ENCODE data around the gene CPED1. TPM values are rescaled to one million over a fixed set of nuclear protein-coding genes. Genes with fewer than 3 reads are reported as not detected.
"Not testable (repeated sequence)": the region's sequence is repeated elsewhere in the genome, so short reads cannot be mapped to it uniquely, and the experiment has no call there.

The CPED1 gene
- total RNA-seq, 1 donor from 2014 or later, result 32.3 TPM

- DNase-seq, result no peak
Measured at GRCh38 chr7:120996988-120997345, 8.5 kb downstream of the CPED1 start.

DNA sequence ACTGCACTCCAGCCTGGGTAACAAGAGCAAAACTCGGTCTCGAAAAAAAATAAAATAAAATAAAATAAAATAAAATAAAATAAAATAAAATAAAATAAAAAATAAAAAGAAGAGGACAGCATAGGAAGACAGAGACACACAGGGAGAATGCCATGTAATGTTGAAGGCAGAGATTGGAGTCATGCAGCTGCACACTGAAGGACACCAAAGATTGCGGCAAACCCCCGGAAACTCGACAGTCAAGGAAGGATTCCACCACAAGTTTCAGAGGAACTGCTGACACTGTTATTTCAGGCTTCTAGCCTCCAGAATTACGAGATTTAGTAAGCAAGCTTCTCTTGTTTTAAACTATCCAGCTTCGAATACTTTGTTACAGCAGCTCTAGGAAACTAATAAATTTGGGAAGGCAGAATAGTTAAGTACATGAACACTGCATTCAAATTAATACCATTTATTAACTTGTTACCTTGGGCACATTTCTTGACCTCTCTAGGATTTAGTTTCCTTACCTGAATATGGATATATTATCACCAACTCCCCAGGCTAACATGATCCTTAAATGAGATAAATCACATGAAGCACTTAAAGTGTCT, 9.5 kb downstream of the CPED1 start:
- no peak for DNase-seq

GRCh38 chr7:120998520-120998919, 10.0 kb downstream of the CPED1 start:
- no peak for DNase-seq

GRCh38 chr7:120998996-120999565, 10.6 kb downstream of the CPED1 start:
- no peak for DNase-seq

- DNase-seq, result peak; percentile 56
Measured at GRCh38 chr7:121000081-121000983, 11.8 kb downstream of the CPED1 start.

GRCh38 chr7:121001234-121001906, 12.9 kb downstream of the CPED1 start:
- no peak for DNase-seq

GRCh38 chr7:121002048-121002756, 13.7 kb downstream of the CPED1 start:
- DNase-seq, result no peak

DNA sequence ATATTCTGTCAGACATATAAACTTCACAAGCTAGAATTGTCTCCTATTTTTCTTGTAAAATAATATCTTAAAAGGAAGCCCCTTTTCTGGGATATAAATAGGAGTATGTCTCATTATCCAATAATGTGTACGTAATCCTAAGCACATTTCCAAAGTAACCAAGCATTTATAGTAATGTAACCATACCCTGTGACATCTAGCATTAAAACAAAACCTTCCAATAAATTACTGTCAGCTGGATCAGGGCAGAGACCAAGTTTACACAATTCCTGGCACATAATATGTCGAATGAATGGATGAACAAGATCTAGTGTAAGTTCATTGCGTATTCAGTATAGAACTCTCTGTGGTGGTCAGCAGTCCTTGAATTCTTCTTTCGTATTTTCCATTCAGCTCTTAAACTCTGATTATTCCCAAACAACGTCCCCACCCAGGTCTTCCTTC, 14.3 kb downstream of the CPED1 start:
- DNase-seq, result no peak

- DNase-seq, result no peak
Measured at GRCh38 chr7:121003986-121004685, 15.6 kb downstream of the CPED1 start.

DNA sequence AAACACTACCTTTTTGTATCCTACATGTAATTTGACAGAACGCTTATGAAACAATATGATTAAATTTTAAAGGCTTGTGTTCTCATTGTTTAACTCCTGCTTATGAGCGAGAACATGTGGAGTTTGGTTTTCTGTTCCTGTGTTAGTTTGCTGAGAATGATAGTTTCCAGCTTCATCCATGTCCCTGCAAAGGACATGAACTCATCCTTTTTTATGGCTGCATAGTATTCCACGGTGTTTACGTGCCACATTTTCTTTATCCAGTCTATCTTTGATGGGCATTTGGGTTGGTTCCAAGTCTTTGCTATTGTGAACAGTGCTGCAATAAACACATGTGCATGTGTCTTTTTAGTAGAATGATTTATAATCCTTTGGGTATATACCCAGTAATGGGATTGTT, 16.5 kb downstream of the CPED1 start:
- DNase-seq, result not testable (repeated sequence)

GRCh38 chr7:121005996-121006584, 17.6 kb downstream of the CPED1 start:
- no peak for DNase-seq

DNA sequence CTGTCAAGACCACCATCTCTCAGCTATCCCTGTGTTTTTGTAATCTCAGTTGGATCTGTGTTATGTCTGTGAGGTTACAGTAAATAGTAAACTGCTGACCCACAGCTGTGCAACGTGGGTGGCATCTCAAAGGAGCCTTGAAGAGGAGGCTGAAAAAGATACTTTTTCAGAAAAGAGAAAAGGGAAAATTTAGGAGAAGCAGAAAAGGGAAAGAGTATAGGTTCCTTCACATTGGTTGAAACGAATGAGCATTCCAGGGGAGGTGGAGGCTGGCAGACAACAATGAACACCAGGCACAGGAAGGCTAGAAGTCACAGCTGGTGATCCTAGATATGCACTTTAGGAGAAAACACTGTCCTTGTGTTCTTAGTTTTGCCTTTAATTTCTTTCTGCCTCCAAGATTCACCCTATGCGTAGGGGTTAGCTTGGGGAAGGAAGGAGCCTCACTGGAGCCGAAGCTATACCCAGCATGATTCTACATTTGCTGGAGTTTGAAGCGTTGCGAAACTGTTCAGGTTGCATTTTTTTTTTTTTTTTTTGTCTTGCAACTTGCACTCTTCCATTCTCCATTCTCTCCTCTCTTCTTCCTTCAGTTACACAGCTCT, 18.3 kb downstream of the CPED1 start:
- DNase-seq, result peak; percentile 49

- DNase-seq, result no peak
Measured at GRCh38 chr7:121008816-121009215, 20.3 kb downstream of the CPED1 start.

- no peak for DNase-seq
Measured at GRCh38 chr7:121011401-121011800, 22.9 kb downstream of the CPED1 start.

- DNase-seq, result no peak
Measured at GRCh38 chr7:121012170-121012874, 23.8 kb downstream of the CPED1 start.

- DNase-seq, result no peak
Measured at GRCh38 chr7:121012919-121013318, 24.4 kb downstream of the CPED1 start.

DNA sequence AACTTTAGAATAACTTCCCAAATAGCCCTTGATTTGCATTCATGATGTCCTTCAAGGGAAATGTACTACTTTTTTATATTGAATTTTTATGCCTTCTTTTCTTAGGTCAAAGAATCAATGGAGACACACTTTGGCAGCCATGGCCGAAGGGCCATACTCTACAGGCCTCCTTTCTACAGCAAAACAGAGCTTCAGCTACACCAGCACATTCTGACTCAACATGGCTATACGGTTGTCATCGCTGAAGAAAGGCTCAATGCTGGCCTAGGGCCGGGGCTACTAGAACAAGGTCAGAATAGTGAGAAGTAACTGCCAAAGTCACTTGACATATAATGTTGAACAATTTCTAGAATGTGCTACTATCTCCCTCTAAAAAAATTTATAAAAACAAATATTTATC, 27.0 kb downstream of the CPED1 start:
- no peak for DNase-seq

DNA sequence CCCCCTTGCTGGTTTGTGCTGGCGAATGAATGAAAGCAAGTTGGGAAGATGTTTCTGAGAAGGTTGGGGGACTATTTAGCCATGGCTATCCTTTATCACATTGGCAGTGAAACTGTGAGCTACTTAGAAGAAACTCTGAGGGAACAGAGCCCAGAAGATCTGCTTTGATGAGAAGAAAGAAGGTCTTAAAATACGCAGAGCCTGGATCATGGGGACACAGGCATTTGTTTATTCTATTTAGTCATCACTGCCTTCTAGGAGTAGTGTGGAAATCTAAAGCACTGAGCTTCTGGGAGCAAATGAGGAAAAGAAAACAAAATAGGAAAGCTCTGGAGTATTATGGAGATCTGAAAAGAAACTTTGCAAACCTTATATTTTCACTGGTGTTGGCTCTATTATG, 28.5 kb downstream of the CPED1 start:
- no peak for DNase-seq

- no peak for DNase-seq
Measured at GRCh38 chr7:121017586-121017985, 29.1 kb downstream of the CPED1 start.

DNA sequence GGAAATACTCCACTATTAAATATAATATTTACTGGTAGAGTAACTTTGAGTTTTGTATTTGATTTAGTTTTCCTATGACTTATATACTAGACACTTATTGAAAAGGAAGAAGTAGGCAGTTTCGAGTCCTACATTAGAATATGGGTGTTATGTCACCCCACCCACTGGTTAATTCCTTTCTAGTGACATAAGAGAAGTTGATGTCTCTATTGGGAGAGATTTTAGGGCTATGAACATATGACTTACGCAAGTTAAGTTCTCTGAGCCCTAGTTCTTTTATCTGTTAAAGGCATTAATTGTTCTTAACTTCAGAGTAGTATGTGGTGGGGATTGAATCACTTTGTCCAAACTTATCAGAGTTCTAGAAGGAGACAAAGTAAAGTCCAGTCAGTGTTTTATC, 30.5 kb downstream of the CPED1 start:
- DNase-seq, result no peak
